SU-DHL-6 (cell line): ENCODE results near the gene KLHDC7B.

Experiments used
- H2AFZ ChIP-seq: fragments of 200-600 bp; sonication (generic); 2 replicates; pipeline ENCODE4 v1.6.1; 2014; ENCODE audit warnings: low read depth, mild to moderate bottlenecking, moderate library complexity, mixed read lengths, antibody characterized with exemption, low read length; ENCODE audit not compliant: severe bottlenecking
- H3F3A ChIP-seq: fragments of 200-600 bp; shearing (Covaris generic); 2 replicates; pipeline ENCODE4 v1.6.0; 2016; ENCODE audit warnings: antibody characterized with exemption, mild to moderate bottlenecking; ENCODE audit not compliant: insufficient read depth
- H3K27ac ChIP-seq: fragments of 200-600 bp; sonication (generic); 2 replicates; pipeline ENCODE4 v1.5.1; 2016; ENCODE audit warnings: low read depth, mild to moderate bottlenecking, low read length, moderate library complexity, mixed read lengths
- H3K27me3 ChIP-seq: fragments of 200-600 bp; sonication (generic), shearing (Covaris generic); 2 replicates; pipeline ENCODE4 v1.6.0; 2014; ENCODE audit warnings: mild to moderate bottlenecking, low read length
- H3K36me3 ChIP-seq: fragments of 200-600 bp; sonication (generic); 2 replicates; pipeline ENCODE4 v1.6.1; 2014; ENCODE audit warnings: mild to moderate bottlenecking, low read length, mixed read lengths
- H3K4me2 ChIP-seq: fragments of 300-600, 200-600 bp; shearing (Covaris generic), sonication (generic); 2 replicates; pipeline ENCODE4 v1.6.0; 2014; ENCODE audit warnings: low read length, low read depth, mild to moderate bottlenecking; ENCODE audit not compliant: poor library complexity, severe bottlenecking
- H3K4me3 ChIP-seq: fragments of 200-600 bp; sonication (generic); 2 replicates; pipeline ENCODE4 v1.5.1; 2014; ENCODE audit warnings: antibody characterized with exemption, low read length, mild to moderate bottlenecking, mixed read lengths; ENCODE audit not compliant: insufficient read depth, poor library complexity, severe bottlenecking
- H3K79me2 ChIP-seq: fragments of 200-600 bp; sonication (generic); 2 replicates; pipeline ENCODE4 v1.6.1; 2014; ENCODE audit warnings: mild to moderate bottlenecking, low read length, moderate library complexity; ENCODE audit not compliant: insufficient read depth
- H3K9ac ChIP-seq: fragments of 200-600 bp; sonication (generic); 2 replicates; pipeline ENCODE4 v1.7.0; 2014; ENCODE audit warnings: mild to moderate bottlenecking, low read length
- H3K9me2 ChIP-seq: fragments of 200-600 bp; sonication (generic); replicated peaks from 2 replicates; pipeline ENCODE4 v1.6.1; 2014; ENCODE audit warnings: low read length; ENCODE audit not compliant: insufficient read depth
- H3K9me3 ChIP-seq: fragments of 200-600 bp; sonication (generic); 2 replicates; pipeline ENCODE4 v1.6.1; 2014; ENCODE audit warnings: low read length, mixed read lengths; ENCODE audit not compliant: insufficient read depth
- H4K20me1 ChIP-seq: fragments of 200-600 bp; sonication (generic); 2 replicates; pipeline ENCODE4 v1.6.1; 2014; ENCODE audit warnings: low read depth, mild to moderate bottlenecking, antibody characterized with exemption, low read length, moderate library complexity, mixed read lengths
- CTCF ChIP-seq: fragments of 200-600 bp; sonication (generic); IDR thresholded peaks from one replicate; pipeline ENCODE4 v1.5.1; 2017; ENCODE audit warnings: antibody characterized with exemption, mild to moderate bottlenecking, low read length, moderate library complexity; ENCODE audit not compliant: insufficient read depth, poor library complexity, severe bottlenecking
- EZH2phosphoT487 ChIP-seq: fragments of 200-600 bp; sonication (generic), shearing (Covaris generic); conservative IDR thresholded peaks from 2 replicates; pipeline ENCODE4 v1.6.1; 2018; ENCODE audit warnings: mild to moderate bottlenecking, antibody characterized with exemption, low read length, moderate library complexity, mixed read lengths

The KLHDC7B gene

GRCh38 chr22:50548921-50549790 is 3.5 kb downstream of the KLHDC7B start:
- H3K9me2 ChIP-seq: no peaks in the 10 kb centered on the region
- H4K20me1 ChIP-seq: no peaks in the 10 kb centered on the region
- no peaks in the 10 kb centered on the region for H3K36me3 ChIP-seq
- no peak overlapping the region for H3K27ac ChIP-seq
- H2AFZ ChIP-seq: no peak overlapping the region
- TF ChIP-seq EZH2phosphoT487: no peak
- TF ChIP-seq CTCF: no peak
- no peaks in the 10 kb centered on the region; the same call in 1 of the 2 replicates for H3F3A ChIP-seq
- no peaks in the 10 kb centered on the region for H3K9me3 ChIP-seq
- H3K27me3 ChIP-seq: no peaks in the 10 kb centered on the region
- H3K4me2 ChIP-seq: peak overlapping the region; percentile 28
- no peaks in the 10 kb centered on the region for H3K79me2 ChIP-seq
- H3K9ac ChIP-seq: peak overlapping the region; percentile 26; the same call in 1 of the 2 replicates
- H3K4me3 ChIP-seq: no peak overlapping the region

- no peaks in the 10 kb centered on the region for H3K9me3 ChIP-seq
- no peak overlapping the region for H2AFZ ChIP-seq
- no peaks in the 10 kb centered on the region for H4K20me1 ChIP-seq
- no peaks in the 10 kb centered on the region; the same call in 1 of the 2 replicates for H3F3A ChIP-seq
- no peaks in the 10 kb centered on the region for H3K79me2 ChIP-seq
- TF ChIP-seq CTCF: no peak
- TF ChIP-seq EZH2phosphoT487: no peak
- H3K36me3 ChIP-seq: no peaks in the 10 kb centered on the region
- no peak overlapping the region for H3K4me3 ChIP-seq
- no peaks in the 10 kb centered on the region for H3K9me2 ChIP-seq
- no peak overlapping the region for H3K4me2 ChIP-seq
- H3K27me3 ChIP-seq: no peaks in the 10 kb centered on the region
- no peak overlapping the region for H3K27ac ChIP-seq
- no peak overlapping the region for H3K9ac ChIP-seq
Measured at GRCh38 chr22:50550395-50550794, 4.7 kb downstream of the KLHDC7B start.

- H3K9me3 ChIP-seq: no peaks in the 10 kb centered on the region
- H3K4me3 ChIP-seq: no peak overlapping the region
- TF ChIP-seq CTCF (no peak), EZH2phosphoT487 (no peak)
- no peaks in the 10 kb centered on the region for H4K20me1 ChIP-seq
- H3K36me3 ChIP-seq: no peaks in the 10 kb centered on the region
- H3K9me2 ChIP-seq: no peaks in the 10 kb centered on the region
- H3K9ac ChIP-seq: no peak overlapping the region
- no peaks in the 10 kb centered on the region for H3F3A ChIP-seq
- no peak overlapping the region for H2AFZ ChIP-seq
- H3K4me2 ChIP-seq: no peak overlapping the region
- no peaks in the 10 kb centered on the region for H3K27me3 ChIP-seq
- no peak overlapping the region for H3K27ac ChIP-seq
- no peaks in the 10 kb centered on the region for H3K79me2 ChIP-seq
Measured at GRCh38 chr22:50551160-50551752, 5.6 kb downstream of the KLHDC7B start.
